C1 segment of cervical spinal cord (tissue), 14 donors: Measurements from ENCODE around the gene GNAQ.

ENCODE experiments used
- DNase-seq, 14 donors: peaks; one replicate each; lab custom pipeline; 2025; lab: John Stamatoyannopoulos, UW

The GNAQ gene

DNA sequence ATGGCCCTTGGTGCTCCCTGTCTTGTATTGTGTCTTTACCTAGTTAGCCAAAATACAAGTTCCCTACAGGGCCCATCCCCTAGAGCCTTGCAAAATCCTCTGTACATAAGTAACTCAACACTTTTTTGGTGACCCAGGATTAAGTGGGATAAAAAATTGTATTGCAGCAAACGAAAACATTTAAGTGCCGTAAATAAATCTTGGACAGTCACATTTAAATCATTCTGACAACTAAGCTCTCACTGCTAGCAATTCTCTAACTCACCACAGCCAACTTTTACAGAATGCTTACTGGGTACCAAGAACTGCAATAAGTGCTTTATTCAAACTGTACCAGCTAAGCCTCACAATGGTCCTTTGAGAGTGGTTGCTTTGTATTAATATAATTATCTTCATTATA lies 56.6 kb downstream of the GNAQ start:
- DNase-seq: no peak

DNA sequence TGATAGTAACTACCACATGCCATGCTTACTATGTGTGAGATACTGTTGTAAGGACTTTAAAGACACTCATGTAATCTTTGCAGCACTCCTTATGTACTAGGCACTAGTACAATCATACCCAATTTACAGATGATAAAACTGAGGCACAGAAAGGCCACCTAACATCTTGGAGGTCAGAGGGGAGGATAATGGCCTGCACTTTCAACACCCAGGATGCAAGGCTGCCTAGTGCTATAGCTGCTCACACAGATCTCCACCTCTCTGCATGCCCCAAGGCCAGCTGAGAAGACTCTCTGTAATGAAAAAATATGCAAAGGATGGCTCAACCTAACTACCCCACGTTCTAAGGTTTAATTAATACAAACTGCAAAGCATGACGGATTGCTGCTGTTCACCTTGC lies 57.2 kb downstream of the GNAQ start:
- DNase-seq: no peak

DNA sequence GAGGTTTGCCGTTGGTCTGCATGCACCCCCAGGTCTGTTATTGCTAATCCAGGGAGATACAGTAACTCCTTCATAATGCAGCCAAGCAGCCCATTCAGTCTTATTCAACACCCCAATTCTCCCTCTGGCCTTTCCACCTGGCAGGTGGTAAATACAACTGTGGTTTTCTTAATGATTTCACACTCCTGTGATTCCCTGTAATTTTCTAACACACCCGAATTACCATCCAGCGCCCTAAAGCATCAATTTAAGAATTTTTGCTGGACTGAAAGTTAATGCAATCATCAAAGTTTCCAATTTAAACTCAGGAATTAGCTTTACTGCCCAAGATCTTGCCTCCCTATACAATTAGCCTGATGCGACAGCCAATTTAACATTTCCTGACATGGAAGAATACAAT lies 62.5 kb downstream of the GNAQ start:
- DNase-seq: no peak

DNA sequence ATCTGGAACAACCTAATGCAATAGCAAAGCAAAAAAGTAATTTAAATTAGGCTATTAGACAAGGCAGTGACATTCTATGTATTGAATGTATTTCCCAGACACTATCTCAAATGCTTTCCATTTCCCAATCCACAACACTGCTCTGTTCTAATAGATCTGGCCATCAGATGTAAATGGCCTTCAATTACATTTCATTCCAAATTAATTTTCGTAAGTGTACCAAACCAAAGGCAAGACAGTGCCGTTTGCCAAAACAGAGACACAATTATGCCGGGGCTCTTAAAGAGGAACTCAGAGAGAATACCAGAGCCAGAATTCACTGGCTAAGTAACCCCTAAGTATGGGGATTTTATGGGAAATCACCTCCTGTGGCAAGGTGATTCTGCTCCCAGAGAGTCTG lies 63.1 kb downstream of the GNAQ start:
- no peak for DNase-seq

DNA sequence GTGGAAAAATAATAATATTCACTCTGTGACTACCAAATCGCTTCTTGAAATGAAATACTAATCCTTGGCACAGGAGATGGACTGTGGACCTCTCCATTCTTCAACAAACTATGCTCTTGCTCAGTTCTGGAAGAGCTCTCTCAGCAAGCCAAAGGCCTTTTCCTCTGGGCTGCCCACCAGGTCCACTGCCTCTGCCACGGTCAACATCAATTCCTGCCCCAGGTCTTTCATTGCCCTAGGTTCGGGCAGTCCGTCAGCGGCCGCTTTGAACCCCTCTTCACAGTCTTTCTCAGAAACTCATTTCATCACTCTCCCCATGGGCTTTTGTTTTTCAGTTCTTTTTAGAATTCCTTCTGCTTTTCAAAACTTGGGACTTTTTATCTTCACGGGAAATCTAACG lies 64.9 kb downstream of the GNAQ start:
- peak in 1 of 14 donors; percentile 36 for DNase-seq

DNA sequence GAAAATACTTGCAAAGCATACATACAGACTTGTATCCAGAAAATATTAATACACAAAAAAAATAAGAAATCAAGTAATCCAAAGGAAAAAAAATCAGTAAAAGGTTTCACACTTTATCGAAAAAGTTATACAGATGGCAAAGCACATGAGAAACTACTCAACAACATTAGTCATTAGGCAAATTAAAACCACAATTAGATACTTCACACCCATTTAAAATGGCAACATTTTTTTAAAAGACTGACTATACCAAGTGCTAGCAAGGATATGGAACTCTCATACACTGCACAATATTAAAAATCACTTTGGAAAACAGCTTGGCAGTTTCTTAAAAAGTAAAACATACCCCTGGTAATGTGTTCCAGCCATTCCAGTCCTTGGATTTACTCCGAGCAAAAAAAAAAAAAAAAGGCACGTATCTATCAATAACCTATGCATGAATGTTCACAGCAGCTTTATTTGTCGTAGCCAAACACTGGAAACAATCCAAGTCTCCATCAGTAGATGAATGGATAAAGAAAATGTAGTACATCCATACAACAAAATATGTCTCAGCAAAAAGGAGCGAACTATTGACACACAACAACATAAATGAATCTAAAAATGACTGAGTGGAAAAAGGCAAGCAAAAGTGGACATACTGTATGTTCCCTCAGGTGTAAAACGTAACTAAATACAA lies 66.0 kb downstream of the GNAQ start:
- DNase-seq: no peak

DNA sequence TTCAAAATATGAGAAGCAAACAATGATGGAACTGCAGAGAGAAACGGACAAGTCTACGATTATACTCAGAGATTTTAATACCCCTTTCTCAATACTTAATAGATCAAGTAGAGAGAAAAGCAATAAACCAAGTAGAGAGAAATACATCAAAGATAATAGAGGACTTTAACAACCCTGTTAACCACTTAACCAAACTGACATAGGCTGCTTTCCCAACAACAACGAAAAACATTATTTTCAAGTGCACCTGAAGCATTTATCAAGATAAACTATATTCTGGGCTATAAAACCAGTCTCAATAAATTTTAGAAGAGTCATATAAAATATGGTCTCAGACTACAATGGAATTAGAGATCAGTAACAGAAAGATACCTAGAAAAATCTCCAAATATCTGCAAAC lies 67.4 kb downstream of the GNAQ start:
- DNase-seq: no peak

DNA sequence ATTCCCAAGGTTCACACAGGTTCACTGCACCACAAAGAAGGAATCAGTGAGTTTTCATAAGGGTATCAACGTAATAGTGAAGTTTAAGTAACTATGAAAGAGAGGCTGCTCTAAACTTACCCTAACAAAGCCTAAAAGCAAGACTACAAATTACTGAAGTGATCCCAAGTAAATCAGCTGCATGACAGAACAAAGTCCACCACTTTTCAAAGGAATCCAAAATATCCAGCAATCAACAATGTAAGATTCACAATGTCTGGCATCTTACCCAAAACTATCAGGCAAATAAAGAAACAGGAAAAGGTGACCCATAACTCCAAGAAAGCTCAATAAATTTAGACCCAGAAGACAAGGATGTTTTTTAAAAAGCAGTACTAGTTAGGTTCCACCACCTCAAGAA lies 70.1 kb downstream of the GNAQ start:
- no peak for DNase-seq

DNA sequence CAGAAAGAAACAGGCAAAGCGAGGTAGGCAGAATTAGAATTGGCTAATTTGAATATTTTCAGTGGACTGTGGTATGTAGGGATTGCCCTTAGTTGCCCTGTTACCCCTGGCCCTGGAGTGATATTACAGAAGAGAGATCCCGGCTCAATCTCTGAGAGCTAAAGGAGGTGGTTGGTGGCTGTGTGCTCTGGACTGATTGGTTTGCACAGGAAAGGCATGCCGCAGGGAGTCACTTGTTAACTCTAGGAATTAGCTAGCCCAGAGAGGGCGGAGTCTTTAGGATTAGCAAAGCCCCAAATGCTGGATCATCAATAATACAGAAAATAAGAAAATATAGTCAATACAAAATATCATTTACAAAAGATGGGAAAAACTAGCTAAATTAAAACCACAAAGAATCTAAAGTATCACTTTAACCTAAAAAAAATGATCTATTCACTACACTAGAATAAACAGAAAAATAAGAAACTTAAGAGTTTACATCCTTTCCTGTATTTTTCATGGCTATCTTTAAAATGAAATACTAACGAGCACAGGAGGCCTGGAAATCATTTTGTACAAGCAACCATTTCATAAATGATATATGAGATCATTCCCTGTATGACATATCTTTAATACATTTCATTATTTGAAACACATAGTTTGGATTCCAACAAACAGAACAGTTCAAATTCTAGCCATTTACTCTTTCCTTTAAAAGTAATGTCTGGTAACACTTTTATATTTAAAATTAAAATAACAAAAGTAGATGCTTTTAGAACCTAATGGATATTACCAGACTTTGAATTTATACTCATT lies 71.1 kb downstream of the GNAQ start:
- no peak for DNase-seq

DNA sequence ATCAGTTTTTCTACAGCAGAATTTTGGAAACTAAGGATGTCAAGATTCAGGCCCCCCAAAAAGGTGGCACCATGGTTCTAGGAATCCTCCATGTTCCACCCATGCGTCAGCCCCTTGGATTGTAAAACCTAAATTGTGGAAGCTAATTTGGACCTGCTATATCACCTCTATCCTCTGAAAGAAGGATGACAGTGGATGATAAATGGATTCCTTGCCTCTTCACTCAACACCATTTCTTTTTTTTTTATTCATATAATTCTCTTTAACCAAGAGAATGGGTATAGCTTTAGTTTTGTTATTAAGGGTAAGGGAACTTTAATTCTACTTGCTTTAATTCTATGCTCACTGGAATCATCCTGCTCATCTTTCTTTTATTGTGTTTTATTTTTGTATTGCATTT lies 71.8 kb downstream of the GNAQ start:
- DNase-seq: no peak

DNA sequence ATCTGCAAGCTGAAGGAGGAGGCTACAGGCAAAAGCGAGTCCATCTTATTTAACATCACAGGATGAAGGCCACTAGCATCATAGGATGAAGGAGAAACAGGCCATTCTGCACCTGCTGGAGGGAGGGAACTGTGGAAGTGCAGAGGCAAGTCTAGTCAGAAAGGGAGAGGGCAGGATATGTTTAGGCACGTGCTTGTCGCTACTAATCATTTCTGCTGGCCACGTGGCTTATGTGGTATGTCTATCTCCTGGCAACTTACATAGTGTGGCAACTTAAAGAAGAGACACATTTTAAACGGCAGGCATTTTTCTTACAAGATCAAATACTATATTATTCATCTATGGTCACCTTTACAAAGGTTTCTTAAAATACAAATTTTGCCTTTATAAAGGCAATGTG lies 74.0 kb downstream of the GNAQ start:
- no peak for DNase-seq

DNA sequence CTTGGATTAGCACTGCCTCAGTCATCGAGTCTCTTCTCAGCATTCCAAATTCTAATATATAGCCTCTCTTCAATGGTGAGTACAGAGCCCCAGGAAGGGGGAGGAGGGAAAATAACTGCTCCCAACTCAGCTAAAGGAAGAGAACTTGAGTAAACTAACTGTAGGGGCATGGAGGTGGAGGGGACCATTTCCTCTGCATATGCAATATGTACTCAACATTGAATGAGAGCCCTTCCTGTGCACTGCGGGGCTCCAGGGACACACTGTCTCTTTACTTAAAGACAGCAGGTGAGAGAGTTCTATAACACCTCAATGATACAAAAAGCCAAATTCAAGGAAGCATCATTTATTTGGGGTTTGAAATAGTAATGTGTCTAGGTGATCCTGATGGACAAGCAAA lies 75.1 kb downstream of the GNAQ start:
- no peak for DNase-seq

DNA sequence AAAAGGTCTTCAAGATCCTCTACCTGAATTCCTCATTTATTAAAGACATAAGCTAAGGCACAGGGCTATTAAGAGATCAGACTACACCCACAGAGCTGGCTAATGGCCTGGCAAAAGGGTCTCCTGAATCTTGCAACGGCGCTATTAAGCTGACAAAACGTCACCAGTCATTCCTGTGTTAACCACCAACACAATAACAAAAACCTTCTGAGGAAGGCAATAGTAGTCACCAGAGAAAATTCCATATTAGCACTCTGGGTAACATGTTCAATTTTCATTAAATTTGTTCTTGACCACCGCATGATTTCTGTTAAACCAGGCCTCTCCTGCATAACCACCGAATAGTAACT lies 77.0 kb downstream of the GNAQ start:
- DNase-seq: no peak

DNA sequence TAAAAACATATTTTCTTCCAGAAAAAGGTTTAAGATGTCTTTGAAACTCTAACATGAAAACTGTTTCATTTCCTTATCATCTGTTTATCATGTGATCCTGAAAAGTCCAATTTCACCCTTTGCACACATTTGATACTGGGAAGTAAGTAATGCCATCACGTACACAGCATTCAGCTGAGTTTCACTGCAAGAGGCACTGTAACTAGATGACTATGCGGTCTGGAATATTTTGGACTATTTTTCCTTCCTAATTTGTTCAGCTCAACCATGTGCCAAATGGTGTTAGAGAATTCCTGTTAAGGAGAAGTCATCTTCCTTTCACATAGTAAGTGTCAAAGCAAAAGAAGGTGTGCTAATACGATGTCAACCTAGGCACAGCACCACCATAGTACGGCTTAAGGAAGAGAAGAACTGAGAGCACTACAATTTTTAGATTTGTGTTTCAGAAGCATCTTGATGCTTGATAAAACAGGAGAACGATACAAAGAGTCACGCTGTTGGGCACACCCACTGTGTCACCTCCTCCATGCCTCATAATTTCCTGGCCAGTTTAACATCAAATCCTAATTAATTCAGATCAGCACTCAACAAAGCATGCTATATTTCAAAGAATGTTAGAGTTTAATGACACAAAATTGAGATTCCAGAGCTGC lies 77.5 kb downstream of the GNAQ start:
- no peak for DNase-seq

DNA sequence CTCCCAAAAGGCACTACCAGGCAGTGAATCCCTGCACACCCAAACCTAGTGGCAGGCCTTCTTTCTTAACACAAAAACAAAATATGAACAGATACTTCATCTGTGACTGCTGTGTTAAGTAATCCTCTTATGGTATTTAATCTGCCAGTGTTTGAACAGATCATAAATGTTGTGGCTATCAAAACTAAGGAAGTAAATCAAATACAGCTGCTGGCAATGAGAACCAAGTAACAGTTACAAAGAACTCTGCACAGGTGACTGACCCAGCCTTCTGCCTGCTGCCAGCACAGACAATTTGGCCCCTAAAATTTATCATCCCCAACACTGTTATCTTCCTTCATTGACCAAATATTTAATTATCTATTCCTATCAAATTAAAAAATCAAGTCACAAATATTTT lies 78.0 kb downstream of the GNAQ start:
- DNase-seq: no peak

DNA sequence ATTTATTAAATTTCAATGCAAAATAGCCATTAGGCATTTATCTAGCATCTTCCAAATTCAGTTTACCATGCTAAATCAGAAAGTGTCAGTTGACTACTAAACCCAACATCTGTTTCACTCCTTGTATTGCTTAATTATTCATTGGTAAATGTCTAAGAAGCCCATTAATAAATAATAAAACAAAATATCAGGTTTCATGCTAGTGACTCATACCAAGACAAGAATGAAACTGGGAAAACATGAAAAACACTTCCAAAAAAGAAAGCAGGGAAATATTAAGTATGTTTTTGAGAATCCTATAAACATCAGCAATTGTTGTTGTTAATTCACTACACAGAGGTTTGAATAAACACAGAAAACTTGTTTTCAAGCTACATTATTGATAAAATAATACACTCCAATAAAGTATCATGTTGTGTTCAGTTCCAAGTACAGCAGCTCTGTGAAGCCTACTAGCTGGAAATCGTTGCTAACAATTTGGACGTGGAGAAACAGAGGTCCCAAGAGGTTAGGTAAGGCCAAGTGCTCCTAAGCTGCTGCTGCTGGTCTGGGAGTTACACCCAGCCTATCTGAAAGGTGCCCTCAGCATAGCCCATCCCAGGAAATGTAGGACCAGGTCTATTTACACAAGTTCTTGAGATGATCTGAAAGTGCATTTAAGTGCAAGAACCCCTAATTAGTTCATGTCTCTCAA lies 78.8 kb downstream of the GNAQ start:
- DNase-seq: no peak

DNA sequence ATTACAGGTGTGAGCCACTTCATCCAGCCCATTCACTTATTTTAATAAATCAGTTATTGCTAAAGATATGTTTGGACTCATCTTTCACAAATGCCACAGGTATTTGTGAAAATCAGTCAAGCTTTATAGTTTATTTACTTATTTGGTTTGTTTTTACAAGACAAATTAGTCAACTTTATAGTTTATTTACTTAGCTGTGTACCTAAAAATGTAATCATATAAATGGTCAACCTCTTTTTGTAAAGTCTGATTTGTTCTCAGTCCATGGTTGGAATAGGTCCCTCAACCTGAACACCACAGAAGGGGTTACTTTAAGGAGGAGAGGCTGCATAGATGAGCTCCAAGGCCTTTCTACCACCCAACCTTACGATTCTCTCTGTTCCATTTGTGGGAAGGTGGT lies 80.2 kb downstream of the GNAQ start:
- no peak for DNase-seq

DNA sequence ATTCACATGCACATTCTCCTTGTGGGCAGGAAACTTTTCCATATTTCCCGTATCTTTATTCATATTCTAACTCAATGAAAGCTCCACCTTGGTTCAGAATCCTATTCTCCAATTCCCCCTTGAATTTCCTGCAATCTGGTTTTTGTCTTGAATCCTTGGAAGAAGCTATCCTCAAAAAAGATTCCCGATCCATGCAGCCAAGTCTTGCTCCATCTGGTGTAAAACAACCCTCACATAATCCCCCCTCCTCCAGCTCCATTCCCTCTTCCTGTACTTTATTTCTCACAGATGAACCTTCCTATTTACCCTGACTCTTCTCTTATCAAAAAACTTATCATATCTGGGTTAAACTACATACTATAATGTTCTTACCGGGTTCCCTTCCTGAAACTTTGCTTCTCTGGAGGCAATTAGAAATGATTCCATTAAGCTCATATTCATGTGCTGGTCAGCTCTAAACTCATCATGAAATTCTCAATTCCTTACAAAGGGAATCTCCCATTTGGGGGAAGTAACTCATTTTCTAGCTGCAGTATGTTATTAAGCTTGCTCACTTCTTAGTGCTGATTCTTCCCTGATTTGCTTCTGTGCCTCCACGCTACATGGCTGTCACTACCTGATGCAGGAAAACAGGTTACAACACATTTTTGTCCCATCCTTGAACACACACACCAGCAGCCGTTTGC lies 81.7 kb downstream of the GNAQ start:
- no peak for DNase-seq

DNA sequence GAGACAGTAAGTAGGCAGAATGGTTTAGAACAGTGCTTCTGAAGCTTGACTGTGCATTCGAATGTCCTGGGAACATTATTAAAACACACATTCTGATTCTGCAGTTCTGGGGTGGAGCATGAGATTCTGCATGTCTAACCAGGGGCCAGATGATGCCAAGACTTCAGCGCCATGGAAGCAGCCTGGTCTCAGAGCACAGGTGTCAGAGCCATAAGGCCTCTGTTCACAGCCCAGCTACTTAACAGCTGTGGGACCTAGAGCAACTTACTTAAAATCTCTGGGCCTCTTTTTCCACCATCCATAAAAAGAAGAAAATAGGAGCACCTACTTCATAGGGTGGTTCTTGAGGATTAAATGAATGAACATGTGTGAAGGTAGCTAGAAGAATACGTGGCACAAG lies 84.0 kb downstream of the GNAQ start:
- no peak for DNase-seq

DNA sequence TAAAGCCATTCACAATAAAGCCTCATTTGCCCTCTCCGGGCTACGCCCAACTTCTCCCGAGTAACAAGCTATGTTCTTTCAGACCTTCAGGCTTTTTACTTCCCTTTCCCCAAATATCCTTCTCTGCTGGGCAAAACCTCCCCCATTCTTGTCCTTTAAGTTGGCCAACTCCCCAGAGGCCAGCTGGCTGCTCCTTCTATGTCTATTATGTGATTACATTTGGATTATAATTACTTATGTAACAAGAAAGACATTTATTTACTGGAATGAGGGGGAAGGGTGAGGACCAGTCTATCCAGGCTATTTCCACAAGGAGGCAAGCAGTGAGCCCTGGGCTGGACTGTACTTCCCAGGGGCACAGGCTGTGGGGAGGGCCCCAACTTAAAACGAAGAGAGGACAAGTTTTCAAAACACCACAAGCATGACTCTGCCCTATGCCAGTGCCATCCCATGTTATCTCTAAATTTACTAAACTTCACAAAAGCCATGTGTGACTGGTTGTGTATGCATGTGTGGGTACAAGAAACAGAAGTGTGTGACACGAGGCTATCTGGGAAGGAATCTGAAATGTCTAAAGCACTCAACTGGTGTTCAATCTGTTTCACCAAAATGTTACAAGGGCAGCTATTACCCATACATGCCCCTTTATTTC lies 84.5 kb downstream of the GNAQ start:
- DNase-seq: peak in 5 of 14 donors; percentile 9 to 59 (median 23)

DNA sequence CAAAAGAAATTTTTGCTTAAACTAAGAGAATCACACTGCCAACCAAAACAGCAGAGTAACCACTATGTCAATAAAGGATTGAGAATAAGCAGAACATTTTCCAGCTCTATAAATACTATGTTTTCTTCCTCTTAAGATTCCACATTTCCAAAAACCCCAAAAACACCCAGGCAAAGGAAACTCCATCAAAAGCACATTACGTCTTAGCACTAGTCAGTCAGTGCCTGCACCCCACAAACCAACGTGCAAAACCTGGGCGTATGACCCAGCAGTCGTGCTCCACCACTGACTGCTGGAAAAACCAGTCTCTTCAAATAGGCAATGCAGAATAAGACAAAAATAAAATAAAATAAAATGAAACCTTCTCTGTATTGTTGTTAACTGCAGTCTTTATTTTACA lies 85.3 kb downstream of the GNAQ start:
- DNase-seq: no peak
